Measurements from ENCODE around the gene COA6. TPM values are rescaled to one million over a fixed set of nuclear protein-coding genes. Genes with fewer than 3 reads are reported as not detected.
A peak's percentile ranks its signal among the peaks of the same experiment; 100 is the strongest.

The COA6 gene
- total RNA-seq, 4 donors from 2014 or later, result 53.7 to 113 (median 58.7) TPM

GRCh38 chr1:234369033-234369430, 4.2 kb upstream of the COA6 start:
- Histone ChIP-seq H3K4me1 (peaks cover 10 to 13% of the 10 kb centered on the region in 2 donors), H3K4me3 (no peak overlapping the region), H3K9me3 (no peaks in the 10 kb centered on the region), H3K27ac (no peak overlapping the region), H3K36me3 (no peaks in the 10 kb centered on the region), H3K27me3 (no peaks in the 10 kb centered on the region)
- in situ Hi-C loops (cut with MboI; ENCODE audit: low sequenced_read_pairs in 4 of 4), result no loop called here
- intact Hi-C loops (cut with DNase I; ENCODE audit: low total_unique reads), result no loop called here
- DNase-seq (no peak), ATAC-seq (no peak)
- TF ChIP-seq POLR2A (IDR thresholded peaks at IDR 0.05), result no peak

DNA sequence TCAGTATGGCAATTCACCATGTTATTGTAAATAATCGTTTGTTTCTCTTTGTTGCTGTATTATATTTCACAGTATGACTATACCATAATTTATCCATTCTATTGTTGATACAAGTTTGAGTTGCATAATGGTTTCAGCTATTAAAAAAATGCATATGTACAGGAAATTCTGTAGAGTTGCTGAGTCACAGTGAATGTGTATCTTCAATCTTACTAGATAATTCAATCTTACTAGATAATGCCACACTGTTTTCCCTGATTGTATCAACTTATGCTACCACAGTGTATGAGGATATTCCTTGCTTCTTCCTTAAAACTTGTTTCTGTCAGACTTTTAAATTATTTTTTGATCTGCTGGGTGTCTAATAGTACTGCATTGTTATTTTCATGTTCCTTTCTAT, 3.5 kb upstream of the COA6 start:
- TF ChIP-seq POLR2A (IDR thresholded peaks at IDR 0.05) (no peak), CTCF (IDR thresholded peaks at IDR 0.05 in 4 of 5, conservative IDR thresholded peaks at IDR 0.05 in 1 of 5) (no peak)
- H3K27me3 ChIP-seq, result no peaks in the 10 kb centered on the region
- in situ Hi-C loops (cut with MboI; ENCODE audit: low sequenced_read_pairs in 4 of 4) (no loop called here), intact Hi-C loops (cut with DNase I; ENCODE audit: low total_unique reads) (loop anchor here (5.0 kb wide), 1 partner anchor 108 kb away; the partner anchor contains the start of gene TARBP1)
- no peak overlapping the region for H3K27ac ChIP-seq
- DNase-seq (no peak), ATAC-seq (no peak)
- no peaks in the 10 kb centered on the region for H3K9me3 ChIP-seq
- no peaks in the 10 kb centered on the region for H3K36me3 ChIP-seq
- no peak overlapping the region for H3K4me3 ChIP-seq
- peaks cover 18 to 20% of the 10 kb centered on the region in 2 donors for H3K4me1 ChIP-seq

GRCh38 chr1:234371414-234371813, 1.8 kb upstream of the COA6 start:
- Histone ChIP-seq H3K4me3 (no peak overlapping the region), H3K9me3 (no peaks in the 10 kb centered on the region), H3K27ac (no peak overlapping the region), H3K27me3 (no peaks in the 10 kb centered on the region), H3K4me1 (peaks cover 18 to 30% of the 10 kb centered on the region in 2 donors), H3K36me3 (peaks cover 0 to 15% of the 10 kb centered on the region in 2 donors)
- intact Hi-C loops (cut with DNase I; ENCODE audit: low total_unique reads), result loop anchor here (5.0 kb wide), 1 partner anchor 106 kb away; the partner anchor contains the start of gene TARBP1
- DNase-seq (no peak), ATAC-seq (no peak)
- in situ Hi-C loops (cut with MboI; ENCODE audit: low sequenced_read_pairs in 4 of 4), result no loop called here
- TF ChIP-seq POLR2A (IDR thresholded peaks at IDR 0.05), result no peak
- TF ChIP-seq CTCF (IDR thresholded peaks at IDR 0.05 in 4 of 5, conservative IDR thresholded peaks at IDR 0.05 in 1 of 5), result no peak

GRCh38 chr1:234372011-234372757, 1.1 kb upstream of the COA6 start:
- Histone ChIP-seq H3K4me1 (peaks cover 18 to 30% of the 10 kb centered on the region in 2 donors), H3K4me3 (peak overlapping the region; percentile 82 to 96 (median 95)), H3K27ac (peak overlapping the region; percentile 91 to 97 (median 96)), H3K9me3 (no peaks in the 10 kb centered on the region), H3K27me3 (no peaks in the 10 kb centered on the region), H3K36me3 (peaks cover 0 to 22% of the 10 kb centered on the region in 2 donors)
- DNase-seq (no peak), ATAC-seq (no peak)
- intact Hi-C loops (cut with DNase I; ENCODE audit: low total_unique reads) (loop anchor here (5.0 kb wide), 1 partner anchor 105 kb away; the partner anchor contains the start of gene TARBP1), in situ Hi-C loops (cut with MboI; ENCODE audit: low sequenced_read_pairs in 4 of 4) (no loop called here)
- TF ChIP-seq POLR2A (IDR thresholded peaks at IDR 0.05) (no peak), CTCF (IDR thresholded peaks at IDR 0.05 in 4 of 5, conservative IDR thresholded peaks at IDR 0.05 in 1 of 5) (no peak)

- in situ Hi-C loops (cut with MboI; ENCODE audit: low sequenced_read_pairs in 4 of 4), result no loop called here
Observed at GRCh38 chr1:234373959-234374254, 651 bp downstream of the COA6 start.

More at GRCh38 chr1:234373959-234374254, 651 bp downstream of the COA6 start:
- Histone ChIP-seq H3K4me1 (peaks cover 18 to 30% of the 10 kb centered on the region in 2 donors), H3K27me3 (no peaks in the 10 kb centered on the region), H3K9me3 (no peaks in the 10 kb centered on the region), H3K27ac (peak overlapping the region; percentile 91 to 97 (median 96)), H3K4me3 (peak overlapping the region; percentile 82 to 96 (median 95)), H3K36me3 (peaks cover 0 to 37% of the 10 kb centered on the region in 2 donors)
- no peak for TF ChIP-seq POLR2A (IDR thresholded peaks at IDR 0.05)
- TF ChIP-seq CTCF (IDR thresholded peaks at IDR 0.05 in 4 of 5, conservative IDR thresholded peaks at IDR 0.05 in 1 of 5), result no peak
- DNase-seq (no peak), ATAC-seq (peak in 1 of 2 donors; percentile 26)
- intact Hi-C loops (cut with DNase I; ENCODE audit: low total_unique reads), result loop anchor here (5.0 kb wide), 1 partner anchor 103 kb away; the partner anchor contains the start of gene TARBP1
